K562 (cell line): ENCODE measurements around the gene TCEANC2. TPM values are rescaled to one million over a fixed set of nuclear protein-coding genes. Genes with fewer than 3 reads are reported as not detected.
A peak's percentile ranks its signal among the peaks of the same experiment; 100 is the strongest.

Source experiments
- ATF1 ChIP-seq, 2 experiments: fragments of 450-650 bp in 1 of 2; IDR thresholded peaks; 2 replicates each; pipeline ENCODE4 v1.6.1; 2016; ENCODE audit warnings: missing compliant biosample characterization in 1 of 2, missing genetic modification characterization in 1 of 2
- FOSL1 ChIP-seq: fragments of 200-800 bp; sonication (Bioruptor generic); conservative IDR thresholded peaks from 2 replicates; pipeline ENCODE4 v1.6.1; 2016; ENCODE audit warnings: missing genetic modification characterization, missing compliant biosample characterization
- HDGF ChIP-seq: fragments of 450-650 bp; IDR thresholded peaks from 2 replicates; pipeline ENCODE4 v1.6.1; 2016
- JUN ChIP-seq, 2 experiments: sonication (generic) in 1 of 2; formaldehyde crosslinking in 1 of 2; IDR thresholded peaks; 2 replicates each; pipeline versions ENCODE4 v1.6.1 to v1.8.0; 2012 to 2022; ENCODE audit warnings: borderline replicate concordance in 2 of 2, mild to moderate bottlenecking in 2 of 2, improper control_type of control experiment in 1 of 2, low read depth in 1 of 2, low read length in 1 of 2, missing genetic modification reagents in 1 of 2
- PTBP1 ChIP-seq: fragments of 200-400 bp; formaldehyde crosslinking; IDR thresholded peaks from 2 replicates; pipeline ENCODE4 v1.6.1; 2017; ENCODE audit warnings: low read depth, low read length
- RAD21 ChIP-seq, 2 experiments: fragments of 250-450 bp in 1 of 2; fragments of 450-650 bp in 1 of 2; sonication (Bioruptor Pico) in 1 of 2; formaldehyde crosslinking in 1 of 2; IDR thresholded peaks in 1 of 2; conservative IDR thresholded peaks in 1 of 2; 2 replicates each; pipeline versions ENCODE4 v1.4.0 to v1.8.0; 2020 to 2022; ENCODE audit warnings: mild to moderate bottlenecking in 2 of 2, moderate library complexity in 1 of 2
- RCOR1 ChIP-seq, 2 experiments: IDR thresholded peaks; 2 replicates each; pipeline ENCODE4 v1.6.1; 2012; ENCODE audit warnings: low read depth in 2 of 2, low read length in 2 of 2, borderline replicate concordance in 1 of 2, improper control_type of control experiment in 1 of 2
- SLC30A9 ChIP-seq: fragments of 250-450 bp; sonication (Bioruptor Pico); IDR thresholded peaks from 2 replicates; pipeline ENCODE4 v1.8.0; 2022; ENCODE audit warnings: mild to moderate bottlenecking, moderate library complexity
- TEAD1 ChIP-seq, 2 experiments: fragments of 450-650 bp in 1 of 2; sonication (generic) in 1 of 2; formaldehyde crosslinking; IDR thresholded peaks; 2 replicates each; pipeline versions ENCODE4 v1.4.0 to v1.8.0; 2020 to 2022; ENCODE audit warnings: mild to moderate bottlenecking in 2 of 2, missing genetic modification reagents in 1 of 2
- ZEB2 ChIP-seq: fragments of 450-650 bp; IDR thresholded peaks from 2 replicates; pipeline ENCODE4 v1.6.1; 2016
- ZNF232 ChIP-seq: sonication (generic); formaldehyde crosslinking; IDR thresholded peaks from 2 replicates; pipeline ENCODE4 v1.8.0; 2022; ENCODE audit warnings: mild to moderate bottlenecking, missing genetic modification reagents
- ZNF57 ChIP-seq: fragments of 450-650 bp; formaldehyde crosslinking; IDR thresholded peaks from 2 replicates; pipeline ENCODE4 v1.4.0; 2020; ENCODE audit warnings: mild to moderate bottlenecking, moderate library complexity
- polyA plus RNA-seq, 8 experiments: library from polyadenylated mRNA; depleted of rRNA in 4 of 8; stranded (reverse) in 5 of 8; unstranded in 3 of 8; fragments of >200 nt; fragmentation: Nextera tagmentation in 2 of 8; fragmentation: Illumina TruSeq in 1 of 8; extraction: Ambion mirVana in 2 of 8; extraction: Trizol in 1 of 8; gene quantifications; 2 replicates each; pipeline versions ENCODE4 v1.2.1 to v1.2.3, GENCODE V29; 2011 to 2014; ENCODE audit warnings: inconsistent platforms in 1 of 8, missing spikeins in 1 of 8
- total RNA-seq, 7 experiments: library from RNA; depleted of rRNA in 6 of 7; stranded (reverse); fragments of >200 nt in 6 of 7; fragmentation: Illumina TruSeq in 2 of 7; extraction: Trizol in 2 of 7; gene quantifications; 2 replicates each; pipeline versions ENCODE4 v1.2.1 to v1.2.3, GENCODE V29; 2011 to 2021; ENCODE audit warnings: low replicate concordance in 1 of 7
- TF ChIP-seq, protein P1 (sequence below): fragments of 450-650 bp; formaldehyde crosslinking; IDR thresholded peaks from 2 replicates; pipeline ENCODE4 v1.4.0; 2020; ENCODE audit warnings: mild to moderate bottlenecking, moderate library complexity
- TF ChIP-seq, protein P2 (sequence below): sonication (generic); formaldehyde crosslinking; IDR thresholded peaks from 2 replicates; pipeline ENCODE4 v1.8.1; 2023; ENCODE audit warnings: mild to moderate bottlenecking, missing genetic modification reagents
- TF ChIP-seq, protein P3 (sequence below): sonication (generic); formaldehyde crosslinking; IDR thresholded peaks from 2 replicates; pipeline ENCODE4 v1.8.1; 2023; ENCODE audit warnings: missing genetic modification reagents, mild to moderate bottlenecking, borderline replicate concordance
- TF ChIP-seq, protein P4 (sequence below): fragments of 150-350 bp; IDR thresholded peaks from 2 replicates; pipeline ENCODE4 v1.6.1; 2014; ENCODE audit warnings: low read depth, mild to moderate bottlenecking, low read length, borderline replicate concordance

Gene TCEANC2
- total and polyA plus RNA-seq, 9 of the 15 experiments (the other 6 are each of a cell fraction or from before 2014, with no cell fraction given), result 3.3 to 10.2 (median 7.0) TPM

DNA sequence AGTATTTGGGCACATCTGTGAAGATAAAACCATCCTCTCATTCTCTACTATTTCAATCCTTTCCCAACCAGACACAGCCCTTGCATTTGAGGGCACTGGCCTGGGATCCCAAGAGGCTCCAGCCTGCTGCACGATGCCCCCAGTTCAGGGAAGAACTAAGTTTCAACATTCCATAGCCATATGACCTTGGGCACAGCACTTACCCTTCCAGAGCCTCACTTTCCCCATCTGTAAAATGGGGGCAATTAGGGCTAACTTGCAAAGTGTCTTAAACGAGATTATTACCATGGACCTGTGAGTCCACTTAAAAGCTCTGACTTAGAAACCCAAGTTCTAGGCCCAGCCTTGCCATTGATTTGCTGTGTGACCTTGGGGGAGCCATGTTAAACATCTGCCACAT lies 76.5 kb downstream of the TCEANC2 start (continued):
- TF ChIP-seq, protein P1, sequence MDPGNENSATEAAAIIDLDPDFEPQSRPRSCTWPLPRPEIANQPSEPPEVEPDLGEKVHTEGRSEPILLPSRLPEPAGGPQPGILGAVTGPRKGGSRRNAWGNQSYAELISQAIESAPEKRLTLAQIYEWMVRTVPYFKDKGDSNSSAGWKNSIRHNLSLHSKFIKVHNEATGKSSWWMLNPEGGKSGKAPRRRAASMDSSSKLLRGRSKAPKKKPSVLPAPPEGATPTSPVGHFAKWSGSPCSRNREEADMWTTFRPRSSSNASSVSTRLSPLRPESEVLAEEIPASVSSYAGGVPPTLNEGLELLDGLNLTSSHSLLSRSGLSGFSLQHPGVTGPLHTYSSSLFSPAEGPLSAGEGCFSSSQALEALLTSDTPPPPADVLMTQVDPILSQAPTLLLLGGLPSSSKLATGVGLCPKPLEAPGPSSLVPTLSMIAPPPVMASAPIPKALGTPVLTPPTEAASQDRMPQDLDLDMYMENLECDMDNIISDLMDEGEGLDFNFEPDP (CRISPR knock-in tag), result no peak
- TF ChIP-seq HDGF (no peak), TEAD1 (CRISPR knock-in tag; IDR thresholded peaks at IDR 0.05) (no peak), ZNF232 (no peak), RCOR1 (IDR thresholded peaks at IDR 0.05; ENCODE audit: borderline replicate concordance in 1 of 2, low read depth in 2 of 2, low read length in 2 of 2) (peak in 1 of 2 experiments; percentile 73; a peak in 2 of 4 replicates), ATF1 (CRISPR knock-in tag; IDR thresholded peaks at IDR 0.05) (no peak), ATF1 (tag; IDR thresholded peaks at IDR 0.05) (no peak), RAD21 (CRISPR knock-in tag; conservative IDR thresholded peaks at IDR 0.05 in 1 of 2, IDR thresholded peaks at IDR 0.05 in 1 of 2) (no peak), SLC30A9 (CRISPR knock-in tag) (no peak), FOSL1 (no peak), JUN (IDR thresholded peaks at IDR 0.05; ENCODE audit: borderline replicate concordance, low read depth, low read length) (no peak), JUN (CRISPR knock-in tag; IDR thresholded peaks at IDR 0.05; ENCODE audit: borderline replicate concordance) (no peak), ZNF57 (CRISPR knock-in tag) (no peak), ZEB2 (no peak), PTBP1 (0 out of 2 replicates have a peak, but pooled peaks have one; percentile 36)
- TF ChIP-seq, protein P2, sequence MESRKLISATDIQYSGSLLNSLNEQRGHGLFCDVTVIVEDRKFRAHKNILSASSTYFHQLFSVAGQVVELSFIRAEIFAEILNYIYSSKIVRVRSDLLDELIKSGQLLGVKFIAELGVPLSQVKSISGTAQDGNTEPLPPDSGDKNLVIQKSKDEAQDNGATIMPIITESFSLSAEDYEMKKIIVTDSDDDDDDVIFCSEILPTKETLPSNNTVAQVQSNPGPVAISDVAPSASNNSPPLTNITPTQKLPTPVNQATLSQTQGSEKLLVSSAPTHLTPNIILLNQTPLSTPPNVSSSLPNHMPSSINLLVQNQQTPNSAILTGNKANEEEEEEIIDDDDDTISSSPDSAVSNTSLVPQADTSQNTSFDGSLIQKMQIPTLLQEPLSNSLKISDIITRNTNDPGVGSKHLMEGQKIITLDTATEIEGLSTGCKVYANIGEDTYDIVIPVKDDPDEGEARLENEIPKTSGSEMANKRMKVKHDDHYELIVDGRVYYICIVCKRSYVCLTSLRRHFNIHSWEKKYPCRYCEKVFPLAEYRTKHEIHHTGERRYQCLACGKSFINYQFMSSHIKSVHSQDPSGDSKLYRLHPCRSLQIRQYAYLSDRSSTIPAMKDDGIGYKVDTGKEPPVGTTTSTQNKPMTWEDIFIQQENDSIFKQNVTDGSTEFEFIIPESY (CRISPR knock-in tag), result no peak
- TF ChIP-seq, protein P3, sequence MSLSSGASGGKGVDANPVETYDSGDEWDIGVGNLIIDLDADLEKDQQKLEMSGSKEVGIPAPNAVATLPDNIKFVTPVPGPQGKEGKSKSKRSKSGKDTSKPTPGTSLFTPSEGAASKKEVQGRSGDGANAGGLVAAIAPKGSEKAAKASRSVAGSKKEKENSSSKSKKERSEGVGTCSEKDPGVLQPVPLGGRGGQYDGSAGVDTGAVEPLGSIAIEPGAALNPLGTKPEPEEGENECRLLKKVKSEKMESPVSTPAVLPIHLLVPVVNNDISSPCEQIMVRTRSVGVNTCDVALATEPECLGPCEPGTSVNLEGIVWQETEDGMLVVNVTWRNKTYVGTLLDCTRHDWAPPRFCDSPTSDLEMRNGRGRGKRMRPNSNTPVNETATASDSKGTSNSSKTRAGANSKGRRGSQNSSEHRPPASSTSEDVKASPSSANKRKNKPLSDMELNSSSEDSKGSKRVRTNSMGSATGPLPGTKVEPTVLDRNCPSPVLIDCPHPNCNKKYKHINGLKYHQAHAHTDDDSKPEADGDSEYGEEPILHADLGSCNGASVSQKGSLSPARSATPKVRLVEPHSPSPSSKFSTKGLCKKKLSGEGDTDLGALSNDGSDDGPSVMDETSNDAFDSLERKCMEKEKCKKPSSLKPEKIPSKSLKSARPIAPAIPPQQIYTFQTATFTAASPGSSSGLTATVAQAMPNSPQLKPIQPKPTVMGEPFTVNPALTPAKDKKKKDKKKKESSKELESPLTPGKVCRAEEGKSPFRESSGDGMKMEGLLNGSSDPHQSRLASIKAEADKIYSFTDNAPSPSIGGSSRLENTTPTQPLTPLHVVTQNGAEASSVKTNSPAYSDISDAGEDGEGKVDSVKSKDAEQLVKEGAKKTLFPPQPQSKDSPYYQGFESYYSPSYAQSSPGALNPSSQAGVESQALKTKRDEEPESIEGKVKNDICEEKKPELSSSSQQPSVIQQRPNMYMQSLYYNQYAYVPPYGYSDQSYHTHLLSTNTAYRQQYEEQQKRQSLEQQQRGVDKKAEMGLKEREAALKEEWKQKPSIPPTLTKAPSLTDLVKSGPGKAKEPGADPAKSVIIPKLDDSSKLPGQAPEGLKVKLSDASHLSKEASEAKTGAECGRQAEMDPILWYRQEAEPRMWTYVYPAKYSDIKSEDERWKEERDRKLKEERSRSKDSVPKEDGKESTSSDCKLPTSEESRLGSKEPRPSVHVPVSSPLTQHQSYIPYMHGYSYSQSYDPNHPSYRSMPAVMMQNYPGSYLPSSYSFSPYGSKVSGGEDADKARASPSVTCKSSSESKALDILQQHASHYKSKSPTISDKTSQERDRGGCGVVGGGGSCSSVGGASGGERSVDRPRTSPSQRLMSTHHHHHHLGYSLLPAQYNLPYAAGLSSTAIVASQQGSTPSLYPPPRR (CRISPR knock-in tag), result no peak
- TF ChIP-seq, protein P4, sequence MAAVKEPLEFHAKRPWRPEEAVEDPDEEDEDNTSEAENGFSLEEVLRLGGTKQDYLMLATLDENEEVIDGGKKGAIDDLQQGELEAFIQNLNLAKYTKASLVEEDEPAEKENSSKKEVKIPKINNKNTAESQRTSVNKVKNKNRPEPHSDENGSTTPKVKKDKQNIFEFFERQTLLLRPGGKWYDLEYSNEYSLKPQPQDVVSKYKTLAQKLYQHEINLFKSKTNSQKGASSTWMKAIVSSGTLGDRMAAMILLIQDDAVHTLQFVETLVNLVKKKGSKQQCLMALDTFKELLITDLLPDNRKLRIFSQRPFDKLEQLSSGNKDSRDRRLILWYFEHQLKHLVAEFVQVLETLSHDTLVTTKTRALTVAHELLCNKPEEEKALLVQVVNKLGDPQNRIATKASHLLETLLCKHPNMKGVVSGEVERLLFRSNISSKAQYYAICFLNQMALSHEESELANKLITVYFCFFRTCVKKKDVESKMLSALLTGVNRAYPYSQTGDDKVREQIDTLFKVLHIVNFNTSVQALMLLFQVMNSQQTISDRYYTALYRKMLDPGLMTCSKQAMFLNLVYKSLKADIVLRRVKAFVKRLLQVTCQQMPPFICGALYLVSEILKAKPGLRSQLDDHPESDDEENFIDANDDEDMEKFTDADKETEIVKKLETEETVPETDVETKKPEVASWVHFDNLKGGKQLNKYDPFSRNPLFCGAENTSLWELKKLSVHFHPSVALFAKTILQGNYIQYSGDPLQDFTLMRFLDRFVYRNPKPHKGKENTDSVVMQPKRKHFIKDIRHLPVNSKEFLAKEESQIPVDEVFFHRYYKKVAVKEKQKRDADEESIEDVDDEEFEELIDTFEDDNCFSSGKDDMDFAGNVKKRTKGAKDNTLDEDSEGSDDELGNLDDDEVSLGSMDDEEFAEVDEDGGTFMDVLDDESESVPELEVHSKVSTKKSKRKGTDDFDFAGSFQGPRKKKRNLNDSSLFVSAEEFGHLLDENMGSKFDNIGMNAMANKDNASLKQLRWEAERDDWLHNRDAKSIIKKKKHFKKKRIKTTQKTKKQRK, result no peak
